Measurements from ENCODE around the gene EXOSC7. TPM values are rescaled to one million over a fixed set of nuclear protein-coding genes. Genes with fewer than 3 reads are reported as not detected.

Gene EXOSC7
- total RNA-seq, 2 experiments from 2014 or later: 91.6 to 92.0 TPM

DNA sequence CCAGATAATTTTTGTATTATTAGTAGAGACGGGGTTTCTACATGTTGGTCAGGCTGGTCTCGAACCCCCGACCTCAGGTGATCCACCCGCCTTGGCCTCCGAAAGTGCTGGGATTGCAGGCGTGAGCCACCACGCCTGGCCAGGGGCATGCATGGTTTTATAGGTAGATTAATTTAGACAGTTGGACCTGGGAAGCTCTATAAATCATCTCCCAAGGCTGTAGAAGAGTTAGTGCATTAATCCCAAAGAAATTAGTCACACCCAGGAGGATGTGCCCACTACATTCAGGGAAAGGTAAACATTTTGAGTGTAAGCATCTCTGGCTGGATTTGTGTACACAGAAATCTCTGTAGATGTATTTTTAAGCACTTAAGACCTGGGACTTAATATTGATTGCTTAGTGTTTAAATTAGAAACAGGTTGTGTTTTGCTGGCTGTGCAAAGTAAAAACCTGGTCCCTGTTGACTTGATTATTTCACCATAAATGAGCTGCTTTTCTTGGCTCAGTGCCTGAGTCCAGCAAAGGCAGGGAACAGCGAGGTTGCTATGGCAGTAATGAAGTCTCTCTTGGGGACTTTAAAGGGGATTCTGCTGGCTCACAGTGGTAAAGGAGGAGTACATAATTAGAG, 19.2 kb downstream of the EXOSC7 start:
- DNase-seq: no peak
- peaks cover 59% of the 10 kb centered on the region for H3K4me1 Mint-ChIP-seq
- H3K9me3 Mint-ChIP-seq: no peaks in the 10 kb centered on the region
- H3K27me3 Mint-ChIP-seq: no peaks in the 10 kb centered on the region
- H3K36me3 Mint-ChIP-seq: peaks cover 56% of the 10 kb centered on the region
- no peak overlapping the region for H3K4me3 Mint-ChIP-seq
- H3K27ac Mint-ChIP-seq: peak overlapping the region; percentile 67

DNA sequence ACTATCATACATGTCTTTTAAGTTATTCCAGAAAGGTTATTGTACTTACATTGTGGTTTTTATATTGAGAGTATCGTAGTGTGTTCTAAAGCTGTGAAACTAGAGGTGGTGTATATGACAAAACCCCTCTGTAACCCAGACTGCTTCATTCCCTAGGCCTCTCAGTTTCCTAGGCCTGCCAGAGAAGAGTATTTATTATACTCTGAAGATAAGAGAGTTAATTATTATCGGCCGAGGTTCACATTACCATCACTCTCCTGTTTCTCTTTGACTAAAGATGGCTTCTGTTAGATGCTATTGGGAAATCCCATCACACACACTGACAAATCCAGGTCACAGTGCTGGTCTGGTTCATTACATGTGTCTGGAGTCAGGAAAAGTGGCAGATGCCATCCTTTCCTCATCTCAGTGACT, 20.5 kb downstream of the EXOSC7 start:
- H3K4me1 Mint-ChIP-seq: peaks cover 48% of the 10 kb centered on the region
- H3K9me3 Mint-ChIP-seq: no peaks in the 10 kb centered on the region
- H3K27me3 Mint-ChIP-seq: no peaks in the 10 kb centered on the region
- DNase-seq: no peak
- H3K27ac Mint-ChIP-seq: peak overlapping the region; percentile 67
- peaks cover 54% of the 10 kb centered on the region for H3K36me3 Mint-ChIP-seq
- H3K4me3 Mint-ChIP-seq: no peak overlapping the region

DNA sequence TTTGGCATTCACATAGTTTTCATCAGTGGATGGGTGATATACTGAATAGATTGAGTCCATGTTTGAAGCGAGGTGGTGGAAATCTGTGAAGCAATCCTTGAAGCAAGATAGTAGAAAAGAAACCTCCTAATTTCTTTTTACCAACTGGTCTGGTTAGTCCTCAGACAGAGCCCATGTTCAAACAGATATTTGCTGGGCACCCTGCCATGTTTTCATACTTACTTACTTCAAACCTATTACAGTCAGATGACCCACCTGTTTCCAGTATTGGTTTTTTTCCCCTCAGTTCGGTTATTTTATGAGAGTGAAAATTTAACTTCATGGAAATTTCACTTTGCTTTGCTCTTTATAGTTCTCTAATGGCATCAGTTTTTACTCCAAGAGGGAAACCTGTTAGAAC, 23.7 kb downstream of the EXOSC7 start:
- Mint-ChIP-seq H3K27ac (no peak overlapping the region), H3K27me3 (no peaks in the 10 kb centered on the region), H3K36me3 (peaks cover 58% of the 10 kb centered on the region)

DNA sequence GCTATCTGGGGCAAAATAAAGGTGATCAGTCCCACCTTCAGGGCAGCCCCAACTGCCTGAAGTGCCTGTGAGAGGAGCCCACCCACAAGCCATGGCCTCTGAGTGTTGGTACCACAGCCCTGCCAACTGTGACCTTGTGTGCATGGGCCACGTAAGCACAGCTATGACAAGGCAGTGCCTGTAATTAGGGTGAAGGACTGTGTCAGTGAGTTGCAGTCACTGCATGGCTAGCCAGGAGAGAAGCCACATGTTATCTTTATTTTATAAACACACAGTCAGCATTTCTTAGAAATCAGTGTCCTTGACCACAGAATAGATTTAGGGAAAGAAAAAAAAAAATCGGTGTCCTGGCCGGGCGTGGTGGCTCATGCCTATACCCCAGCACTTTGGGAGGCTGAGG, 24.8 kb downstream of the EXOSC7 start:
- Mint-ChIP-seq H3K9me3 (peaks cover 7% of the 10 kb centered on the region), H3K4me3 (no peak overlapping the region), H3K27ac (no peak overlapping the region), H3K36me3 (peaks cover 60% of the 10 kb centered on the region), H3K4me1 (peaks cover 28% of the 10 kb centered on the region), H3K27me3 (no peaks in the 10 kb centered on the region)
- DNase-seq: no peak

More for the DNA sequence above, 23.7 kb downstream of the EXOSC7 start:
- H3K4me3 Mint-ChIP-seq: no peak overlapping the region
- peaks cover 29% of the 10 kb centered on the region for H3K4me1 Mint-ChIP-seq
- no peak for DNase-seq
- peaks cover 2% of the 10 kb centered on the region for H3K9me3 Mint-ChIP-seq

DNA sequence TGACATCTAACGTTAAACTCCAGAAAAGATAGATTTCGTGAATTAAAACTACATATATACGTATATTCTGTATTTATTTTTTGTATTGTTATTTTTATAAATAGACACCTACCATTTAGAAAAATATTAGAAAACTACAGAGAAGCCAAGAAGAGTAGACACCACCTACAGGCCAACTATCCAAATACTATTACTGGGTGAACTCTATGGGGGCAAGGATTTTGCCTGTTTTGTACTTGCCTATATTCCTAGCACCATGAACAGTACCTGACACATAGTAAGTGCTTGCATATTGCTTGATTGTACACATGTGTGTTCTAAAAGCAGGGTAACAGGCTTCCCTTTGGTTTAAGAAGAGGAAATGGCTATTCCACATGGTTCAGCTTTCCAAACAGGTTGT, 25.7 kb downstream of the EXOSC7 start:
- no peaks in the 10 kb centered on the region for H3K27me3 Mint-ChIP-seq
- peaks cover 7% of the 10 kb centered on the region for H3K9me3 Mint-ChIP-seq
- peaks cover 60% of the 10 kb centered on the region for H3K36me3 Mint-ChIP-seq
- peaks cover 21% of the 10 kb centered on the region for H3K4me1 Mint-ChIP-seq
- no peak for DNase-seq
- no peak overlapping the region for H3K4me3 Mint-ChIP-seq
- H3K27ac Mint-ChIP-seq: no peak overlapping the region

DNA sequence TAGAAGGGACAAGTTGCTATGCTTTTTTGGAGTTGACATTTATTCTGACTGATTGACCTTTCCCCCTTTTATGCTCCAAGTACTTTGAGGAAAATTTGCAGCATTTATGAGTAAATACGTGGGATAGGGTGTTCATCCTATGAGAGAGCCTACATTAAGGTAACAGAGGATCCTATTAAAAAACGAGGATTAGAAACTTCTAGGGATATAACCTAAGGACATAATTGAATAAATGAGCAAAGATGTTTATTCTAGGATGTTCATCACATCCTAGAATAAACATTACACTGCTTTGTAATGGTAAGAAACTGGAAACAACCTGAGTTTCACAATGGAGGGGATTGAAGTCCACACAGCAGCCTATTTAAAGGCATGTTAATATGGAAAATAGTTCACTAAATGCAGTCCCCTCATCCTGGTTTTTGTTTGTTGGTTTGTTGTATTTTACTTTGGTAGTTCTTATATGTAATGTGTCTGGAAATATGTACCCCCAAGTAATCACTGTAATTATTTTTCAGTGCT, 26.2 kb downstream of the EXOSC7 start:
- Mint-ChIP-seq H3K4me3 (no peak overlapping the region), H3K27ac (no peak overlapping the region)

DNA sequence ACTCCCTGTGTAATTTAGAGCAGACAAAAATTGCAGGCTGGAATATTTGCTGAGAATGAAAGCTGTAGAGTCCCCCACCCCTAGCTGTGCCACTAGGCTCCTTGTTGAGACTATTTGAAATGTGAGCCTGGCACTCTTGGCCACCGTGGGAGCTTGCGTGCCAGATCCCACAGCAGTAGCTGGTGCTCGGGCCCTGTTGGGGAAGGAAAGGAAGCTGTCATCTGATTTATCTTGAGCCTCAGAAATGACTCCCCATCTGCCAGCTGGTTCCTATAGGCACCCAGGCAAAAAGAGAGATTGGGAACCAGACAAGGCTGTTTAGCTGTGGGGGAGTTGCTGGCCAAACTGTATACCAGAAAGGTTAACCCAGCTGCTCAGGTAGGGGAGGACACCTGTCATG, 26.7 kb downstream of the EXOSC7 start:
- Mint-ChIP-seq H3K9me3 (peaks cover 7% of the 10 kb centered on the region), H3K4me3 (no peak overlapping the region), H3K36me3 (peaks cover 58% of the 10 kb centered on the region), H3K4me1 (peaks cover 12% of the 10 kb centered on the region), H3K27me3 (no peaks in the 10 kb centered on the region), H3K27ac (peak overlapping the region; percentile 8)
- DNase-seq: no peak

More for the DNA sequence above, 26.2 kb downstream of the EXOSC7 start:
- H3K36me3 Mint-ChIP-seq: peaks cover 60% of the 10 kb centered on the region
- no peak for DNase-seq
- H3K27me3 Mint-ChIP-seq: no peaks in the 10 kb centered on the region
- H3K4me1 Mint-ChIP-seq: peaks cover 16% of the 10 kb centered on the region
- H3K9me3 Mint-ChIP-seq: peaks cover 7% of the 10 kb centered on the region

DNA sequence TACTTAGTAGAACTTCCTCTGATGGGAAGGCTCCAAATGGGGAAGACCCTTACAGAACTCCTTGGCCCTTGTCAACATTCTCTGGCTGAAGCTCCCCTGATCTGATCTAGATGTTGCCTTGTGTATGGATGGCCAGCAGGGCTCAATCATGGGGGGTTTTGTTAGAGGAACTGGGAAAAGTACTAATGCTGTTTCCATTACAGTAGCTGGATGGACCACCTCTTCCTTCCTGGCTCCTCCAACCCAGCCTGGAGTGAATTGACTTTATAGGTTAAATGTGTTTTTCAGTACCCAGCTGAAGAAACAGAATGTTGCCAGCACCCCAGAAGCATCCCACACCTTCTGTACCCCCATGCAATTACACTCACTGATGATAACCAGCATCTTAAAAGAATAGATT, 27.4 kb downstream of the EXOSC7 start:
- Mint-ChIP-seq H3K4me1 (peaks cover 11% of the 10 kb centered on the region), H3K36me3 (peaks cover 60% of the 10 kb centered on the region), H3K4me3 (no peak overlapping the region), H3K9me3 (peaks cover 7% of the 10 kb centered on the region), H3K27ac (no peak overlapping the region), H3K27me3 (no peaks in the 10 kb centered on the region)
- no peak for DNase-seq

DNA sequence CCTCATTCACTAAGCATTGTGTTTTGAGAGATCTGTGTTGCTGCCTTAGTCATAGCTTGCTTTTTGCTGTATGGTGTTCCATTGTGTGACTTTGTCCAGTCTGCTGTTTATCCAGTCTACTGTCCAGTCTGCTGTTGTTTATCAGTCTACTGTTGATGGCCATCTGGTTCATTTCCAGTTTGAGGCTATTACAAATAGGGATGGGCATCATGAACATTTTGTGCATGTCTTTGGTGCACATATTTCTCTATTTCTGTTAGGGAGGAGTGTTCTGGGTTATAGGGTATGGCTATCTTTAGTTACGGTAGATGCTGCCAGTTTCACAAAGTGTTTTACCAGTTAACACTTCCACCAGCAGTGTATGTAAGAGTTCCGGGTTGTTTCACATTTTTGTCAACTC, 27.8 kb downstream of the EXOSC7 start:
- Mint-ChIP-seq H3K27me3 (no peaks in the 10 kb centered on the region), H3K9me3 (peaks cover 7% of the 10 kb centered on the region), H3K36me3 (peaks cover 57% of the 10 kb centered on the region), H3K4me3 (no peak overlapping the region), H3K4me1 (peaks cover 11% of the 10 kb centered on the region), H3K27ac (no peak overlapping the region)
- DNase-seq: no peak

DNA sequence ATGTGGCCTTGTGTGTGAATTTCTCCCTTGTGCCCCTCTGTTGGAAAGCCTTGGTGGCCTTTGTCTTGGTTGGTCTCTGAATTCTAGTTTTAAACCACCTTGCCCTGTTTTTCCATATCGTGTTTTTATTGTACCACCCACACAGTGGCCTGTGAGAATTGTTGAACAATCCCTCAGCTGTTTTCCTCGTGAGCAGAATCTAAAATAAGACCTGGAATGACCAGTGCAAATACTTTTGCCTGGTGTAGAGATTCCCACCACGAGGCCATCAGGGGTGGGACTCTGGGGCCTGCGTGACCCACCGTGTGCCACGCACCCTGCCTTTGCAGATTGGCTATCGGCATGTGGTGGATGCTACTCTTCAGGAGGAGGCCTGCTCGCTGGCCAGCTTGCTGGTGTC, 31.0 kb downstream of the EXOSC7 start:
- H3K4me1 Mint-ChIP-seq: peaks cover 11% of the 10 kb centered on the region
- H3K36me3 Mint-ChIP-seq: peaks cover 57% of the 10 kb centered on the region
- H3K27me3 Mint-ChIP-seq: no peaks in the 10 kb centered on the region
- no peak overlapping the region for H3K4me3 Mint-ChIP-seq
- peaks cover 7% of the 10 kb centered on the region for H3K9me3 Mint-ChIP-seq
- no peak for DNase-seq
- H3K27ac Mint-ChIP-seq: no peak overlapping the region

DNA sequence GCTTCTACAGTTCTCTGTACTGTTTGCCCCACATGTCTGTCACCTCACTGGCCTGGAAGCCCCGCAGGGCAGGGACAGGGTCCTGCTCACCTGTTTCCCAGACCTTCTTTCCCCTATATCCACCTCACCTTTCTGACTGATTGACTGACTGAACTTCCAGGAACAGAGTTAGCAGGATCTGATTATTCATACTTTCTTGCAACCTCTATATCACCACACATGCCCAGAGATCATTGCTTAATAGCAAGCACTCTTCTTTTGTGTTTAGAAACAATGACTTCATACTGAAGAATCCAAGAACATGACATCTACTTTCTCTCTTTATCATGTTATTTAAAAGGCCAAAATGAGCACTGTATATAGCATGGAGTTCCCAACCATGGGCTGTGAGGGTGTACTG, 32.1 kb downstream of the EXOSC7 start:
- H3K4me3 Mint-ChIP-seq: no peak overlapping the region
- DNase-seq: no peak
- no peaks in the 10 kb centered on the region for H3K27me3 Mint-ChIP-seq
- peaks cover 7% of the 10 kb centered on the region for H3K9me3 Mint-ChIP-seq
- peaks cover 56% of the 10 kb centered on the region for H3K36me3 Mint-ChIP-seq
- H3K4me1 Mint-ChIP-seq: peaks cover 11% of the 10 kb centered on the region
- no peak overlapping the region for H3K27ac Mint-ChIP-seq

DNA sequence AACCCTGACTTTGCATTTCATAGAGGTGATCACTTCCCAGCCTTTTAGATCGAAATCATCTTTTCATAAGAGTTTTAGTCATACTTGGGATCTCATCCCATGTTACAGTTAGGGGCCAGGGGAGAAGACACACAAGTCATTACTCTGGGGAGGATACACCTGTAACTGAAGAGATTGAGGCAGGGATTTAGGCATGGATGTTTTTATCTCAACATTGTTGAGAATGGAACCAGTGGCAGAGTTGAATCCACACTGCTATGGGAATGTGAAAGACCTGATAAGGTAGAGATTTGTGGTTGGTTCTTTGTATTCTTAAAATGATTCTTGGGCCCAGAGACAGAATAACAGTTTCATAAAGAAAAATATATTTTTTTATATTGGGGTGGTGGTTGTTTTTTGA, 33.8 kb downstream of the EXOSC7 start:
- no peak overlapping the region for H3K27ac Mint-ChIP-seq
- H3K9me3 Mint-ChIP-seq: peaks cover 4% of the 10 kb centered on the region
- H3K27me3 Mint-ChIP-seq: no peaks in the 10 kb centered on the region
- DNase-seq: no peak
- peaks cover 46% of the 10 kb centered on the region for H3K36me3 Mint-ChIP-seq
- no peak overlapping the region for H3K4me3 Mint-ChIP-seq
- H3K4me1 Mint-ChIP-seq: peaks cover 8% of the 10 kb centered on the region

DNA sequence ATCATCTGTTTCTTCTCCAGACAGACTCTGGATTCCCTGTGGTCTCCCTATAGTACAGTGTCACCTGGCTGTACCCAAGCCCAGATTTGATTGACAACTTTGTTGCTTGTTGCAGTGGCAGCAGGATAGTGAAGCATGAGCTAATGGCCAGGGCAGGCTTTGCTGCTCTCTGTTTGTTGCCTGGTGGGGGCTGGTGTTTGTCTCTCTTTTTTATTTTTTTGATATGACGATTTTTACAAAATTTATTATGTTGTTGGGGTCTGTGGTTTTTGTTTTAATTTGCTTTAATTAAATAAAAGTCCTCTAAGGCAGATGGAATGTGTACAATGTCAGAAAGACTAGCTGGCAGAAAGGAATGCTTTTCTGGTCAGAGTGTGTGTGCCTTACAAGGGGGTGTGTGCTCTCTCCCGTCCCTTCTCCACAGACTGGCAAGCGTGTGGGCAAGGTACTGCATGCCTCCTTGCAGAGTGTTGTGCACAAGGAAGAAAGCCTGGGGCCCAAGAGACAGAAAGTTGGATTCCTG, 34.8 kb downstream of the EXOSC7 start:
- DNase-seq: no peak
- no peak overlapping the region for H3K4me3 Mint-ChIP-seq
- H3K4me1 Mint-ChIP-seq: no peaks in the 10 kb centered on the region
- no peak overlapping the region for H3K27ac Mint-ChIP-seq
- H3K27me3 Mint-ChIP-seq: no peaks in the 10 kb centered on the region
- H3K9me3 Mint-ChIP-seq: no peaks in the 10 kb centered on the region
- H3K36me3 Mint-ChIP-seq: peaks cover 41% of the 10 kb centered on the region

DNA sequence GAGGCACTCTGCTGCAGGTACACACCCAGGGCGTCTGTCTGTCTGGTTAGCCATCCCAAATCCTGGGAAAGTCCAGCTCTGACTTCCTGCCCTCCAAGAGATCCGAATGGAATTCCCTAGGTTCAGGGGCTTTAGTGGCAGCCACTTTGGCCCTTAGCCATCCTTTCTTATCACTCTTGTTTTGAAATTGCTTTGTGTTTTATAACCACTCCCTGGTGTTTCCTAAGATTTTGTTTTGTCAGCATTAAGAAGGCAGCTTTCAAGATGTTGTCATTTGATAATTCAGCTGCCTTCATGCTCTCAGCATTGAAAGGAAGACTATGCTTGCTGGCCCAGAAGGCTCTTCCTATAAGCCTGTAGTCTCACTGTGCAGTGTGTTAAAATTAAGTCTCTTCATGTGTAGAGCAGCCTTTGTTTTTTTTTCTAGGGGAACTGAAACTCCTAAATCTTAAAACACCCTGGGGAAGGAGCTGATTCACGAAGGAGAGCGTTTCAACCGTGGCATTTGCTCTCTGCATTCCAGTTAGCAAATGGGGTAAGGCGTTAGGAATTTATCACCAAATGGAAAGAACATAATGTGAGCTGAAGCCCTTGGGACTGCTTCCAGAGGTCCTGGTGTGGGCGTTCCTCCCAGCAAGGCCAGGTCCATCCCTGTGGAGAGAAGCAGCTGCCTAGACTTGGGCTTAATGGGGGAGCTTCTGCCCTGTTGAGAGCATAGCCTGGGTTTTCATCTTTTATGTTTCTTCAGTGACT, 35.9 kb downstream of the EXOSC7 start:
- Mint-ChIP-seq H3K36me3 (peaks cover 42% of the 10 kb centered on the region), H3K27ac (no peak overlapping the region), H3K4me1 (no peaks in the 10 kb centered on the region), H3K9me3 (no peaks in the 10 kb centered on the region), H3K27me3 (no peaks in the 10 kb centered on the region), H3K4me3 (no peak overlapping the region)
- DNase-seq: no peak

DNA sequence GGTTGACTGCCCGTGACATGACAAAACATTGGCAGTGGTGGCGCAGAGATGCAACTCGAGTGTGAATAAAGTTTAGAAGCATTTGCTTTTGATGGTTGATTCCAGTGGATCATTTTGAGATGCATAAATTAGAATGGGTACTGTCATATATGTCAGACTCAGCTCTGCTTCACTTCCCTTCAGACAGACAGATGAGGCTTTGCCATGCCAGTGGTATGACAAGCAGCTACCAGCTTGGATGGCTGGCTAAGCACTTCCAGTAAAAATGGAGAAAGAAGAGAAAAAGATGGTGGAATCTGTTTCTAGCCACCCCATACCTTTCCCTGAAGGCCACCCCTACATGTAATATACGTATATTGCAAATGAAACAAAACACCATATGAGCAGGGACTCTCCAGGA, 36.5 kb downstream of the EXOSC7 start:
- Mint-ChIP-seq H3K4me1 (no peaks in the 10 kb centered on the region), H3K27ac (no peak overlapping the region), H3K27me3 (no peaks in the 10 kb centered on the region), H3K4me3 (no peak overlapping the region), H3K9me3 (no peaks in the 10 kb centered on the region), H3K36me3 (peaks cover 38% of the 10 kb centered on the region)
- DNase-seq: no peak
